Neural crest cell (in vitro differentiated cells): ENCODE data around the gene ZNF444. TPM values are rescaled to one million over a fixed set of nuclear protein-coding genes. Genes with fewer than 3 reads are reported as not detected.

Experiments used
- DNase-seq: peaks from one replicate; pipeline ENCODE4 v3.0.0; 2021; ENCODE audit warnings: low read depth, mixed read lengths, low spot score
- H3K27ac Mint-ChIP-seq: one replicate; pipeline ENCODE4 v1.8.0; 2021; ENCODE audit warnings: mild to moderate bottlenecking, mixed read lengths; ENCODE audit not compliant: unreplicated experiment
- H3K27me3 Mint-ChIP-seq: 2 replicates; pipeline ENCODE4 v1.8.0; 2021; ENCODE audit warnings: low read depth, mild to moderate bottlenecking, mixed read lengths
- H3K36me3 Mint-ChIP-seq: 2 replicates; pipeline ENCODE4 v1.8.0; 2021; ENCODE audit warnings: low read depth, mild to moderate bottlenecking, mixed read lengths
- H3K4me1 Mint-ChIP-seq: 2 replicates; pipeline ENCODE4 v1.8.0; 2021; ENCODE audit warnings: mixed read lengths
- H3K4me3 Mint-ChIP-seq: one replicate; pipeline ENCODE4 v1.8.0; 2021; ENCODE audit warnings: mild to moderate bottlenecking, mixed read lengths
- H3K9me3 Mint-ChIP-seq: 2 replicates; pipeline ENCODE4 v1.8.0; 2021; ENCODE audit warnings: mixed read lengths
- total RNA-seq: library from RNA; stranded (reverse); gene quantifications from 2 replicates; pipeline ENCODE4 v1.2.1, GENCODE V29; 2021
- TF ChIP-seq, protein P1 (sequence below): fragments of 200-600 bp; sonication (generic); conservative IDR thresholded peaks from 2 replicates; pipeline ENCODE4 v1.5.0; 2021; ENCODE audit warnings: antibody characterized with exemption, mild to moderate bottlenecking

Gene ZNF444
- total RNA-seq, 1 donor from 2014 or later = 51.5 TPM

DNA sequence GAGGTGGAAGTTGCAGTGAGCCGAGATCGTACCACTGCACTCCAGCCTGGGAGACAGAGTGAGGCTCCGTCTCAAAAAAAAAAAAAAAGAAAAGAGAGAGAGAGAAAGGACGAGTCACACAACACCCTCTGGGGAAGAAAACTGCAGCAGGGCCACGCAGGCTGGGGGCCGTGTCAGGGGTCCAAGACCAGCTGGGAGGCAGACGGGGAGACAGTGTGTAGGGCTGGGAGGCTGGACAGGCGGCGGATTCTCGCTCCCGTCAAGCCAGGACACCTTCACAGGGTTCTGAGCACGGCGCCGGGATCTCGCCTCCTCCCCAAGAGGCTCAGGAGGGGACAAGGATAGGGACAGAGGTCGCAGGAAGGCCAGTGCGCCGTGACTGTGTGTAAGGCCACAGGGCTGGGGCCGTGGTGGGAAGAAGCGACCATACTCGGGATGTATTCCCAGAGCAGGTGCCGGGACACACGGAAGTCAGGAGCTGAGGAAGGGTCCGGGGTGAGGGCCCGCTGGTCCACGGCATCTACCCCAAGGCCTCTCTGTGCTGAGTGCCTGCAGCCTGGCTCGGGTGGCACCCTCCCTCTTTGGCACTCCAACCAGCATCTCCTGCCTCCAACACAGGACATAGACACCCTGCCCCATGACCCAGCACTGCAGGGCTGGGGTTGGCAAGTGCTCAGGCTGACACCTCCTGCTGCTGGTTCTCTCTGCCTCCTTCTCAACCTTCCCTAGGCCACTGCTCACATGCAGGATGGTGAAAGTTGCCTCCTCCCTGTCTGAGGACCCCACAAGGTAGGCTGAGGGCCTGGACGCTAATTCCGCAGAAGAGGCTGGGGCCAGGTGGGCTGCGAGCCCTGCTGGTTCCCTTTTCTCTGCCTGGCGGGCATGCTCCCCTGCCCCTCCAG, 41.2 kb upstream of the ZNF444 start:
- Mint-ChIP-seq H3K4me1 (peaks cover 3% of the 10 kb centered on the region), H3K36me3 (peaks cover 13% of the 10 kb centered on the region), H3K4me3 (no peak overlapping the region), H3K27ac (no peak overlapping the region), H3K27me3 (no peaks in the 10 kb centered on the region), H3K9me3 (no peaks in the 10 kb centered on the region)
- TF ChIP-seq, protein P1, sequence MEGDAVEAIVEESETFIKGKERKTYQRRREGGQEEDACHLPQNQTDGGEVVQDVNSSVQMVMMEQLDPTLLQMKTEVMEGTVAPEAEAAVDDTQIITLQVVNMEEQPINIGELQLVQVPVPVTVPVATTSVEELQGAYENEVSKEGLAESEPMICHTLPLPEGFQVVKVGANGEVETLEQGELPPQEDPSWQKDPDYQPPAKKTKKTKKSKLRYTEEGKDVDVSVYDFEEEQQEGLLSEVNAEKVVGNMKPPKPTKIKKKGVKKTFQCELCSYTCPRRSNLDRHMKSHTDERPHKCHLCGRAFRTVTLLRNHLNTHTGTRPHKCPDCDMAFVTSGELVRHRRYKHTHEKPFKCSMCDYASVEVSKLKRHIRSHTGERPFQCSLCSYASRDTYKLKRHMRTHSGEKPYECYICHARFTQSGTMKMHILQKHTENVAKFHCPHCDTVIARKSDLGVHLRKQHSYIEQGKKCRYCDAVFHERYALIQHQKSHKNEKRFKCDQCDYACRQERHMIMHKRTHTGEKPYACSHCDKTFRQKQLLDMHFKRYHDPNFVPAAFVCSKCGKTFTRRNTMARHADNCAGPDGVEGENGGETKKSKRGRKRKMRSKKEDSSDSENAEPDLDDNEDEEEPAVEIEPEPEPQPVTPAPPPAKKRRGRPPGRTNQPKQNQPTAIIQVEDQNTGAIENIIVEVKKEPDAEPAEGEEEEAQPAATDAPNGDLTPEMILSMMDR = no peak
- no peak for DNase-seq

DNA sequence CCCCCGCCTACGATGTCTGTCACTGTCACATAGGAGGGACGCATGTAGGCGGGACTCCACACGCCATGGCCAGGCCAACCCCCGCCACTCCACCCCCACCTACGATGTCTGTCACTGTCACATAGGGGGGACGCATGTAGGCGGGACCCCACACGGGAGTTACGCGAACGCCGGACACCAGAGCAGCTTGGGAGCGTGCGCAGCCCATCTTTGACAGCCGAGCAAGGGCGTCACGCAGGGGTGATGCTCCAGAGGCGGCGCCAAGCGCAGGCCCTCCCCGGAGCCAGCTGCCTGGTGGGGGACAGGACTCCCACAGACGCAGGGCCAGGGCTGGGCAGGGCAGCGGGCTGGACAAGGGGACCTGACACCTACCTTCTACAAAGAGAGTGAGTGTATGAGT, 40.0 kb upstream of the ZNF444 start:
- H3K27me3 Mint-ChIP-seq = no peaks in the 10 kb centered on the region
- no peaks in the 10 kb centered on the region for H3K9me3 Mint-ChIP-seq
- H3K27ac Mint-ChIP-seq = no peak overlapping the region
- peaks cover 3% of the 10 kb centered on the region for H3K4me1 Mint-ChIP-seq
- no peak overlapping the region for H3K4me3 Mint-ChIP-seq
- peaks cover 4% of the 10 kb centered on the region for H3K36me3 Mint-ChIP-seq
- TF ChIP-seq, protein P1 = no peak
- DNase-seq = no peak

DNA sequence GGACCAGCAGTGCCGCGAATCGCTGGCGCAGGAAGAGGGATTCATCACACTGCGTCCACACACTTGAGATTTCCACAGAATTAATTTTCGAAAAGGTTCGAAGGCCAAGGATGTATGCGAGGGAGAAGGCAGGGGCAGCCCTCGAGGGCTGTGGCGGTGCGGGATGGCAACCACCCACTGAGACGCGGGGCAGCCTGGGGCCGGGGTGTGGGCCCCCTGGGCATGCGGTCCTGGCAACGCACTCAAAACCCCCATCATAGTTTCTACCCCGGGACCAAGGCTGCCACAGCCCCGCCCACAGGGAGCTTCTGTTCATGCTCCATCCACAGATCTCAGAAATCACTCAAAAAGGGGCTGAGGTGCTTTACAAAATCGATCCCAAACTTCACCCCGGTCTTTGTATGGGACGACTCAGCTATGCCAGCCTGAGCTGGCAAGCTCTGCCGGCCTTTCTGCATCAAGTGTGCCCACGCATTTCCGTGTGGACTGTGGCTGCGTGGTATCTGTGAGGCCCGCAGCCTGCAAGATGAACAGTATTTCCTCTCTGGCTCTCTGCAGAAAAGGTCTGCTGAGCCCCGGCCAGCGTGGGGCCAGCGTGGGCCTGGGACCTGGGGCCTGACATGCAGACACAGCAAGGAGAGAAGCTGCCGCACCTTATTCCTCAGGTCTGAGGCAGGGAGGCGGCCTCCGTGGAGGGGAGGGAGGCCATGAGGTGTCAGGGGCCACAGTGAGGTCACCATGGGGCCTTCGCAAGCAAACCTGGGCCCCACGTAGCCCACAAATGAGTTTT, 39.1 kb upstream of the ZNF444 start:
- Mint-ChIP-seq H3K9me3 (no peaks in the 10 kb centered on the region), H3K36me3 (peaks cover 4% of the 10 kb centered on the region), H3K27me3 (no peaks in the 10 kb centered on the region), H3K4me1 (peaks cover 3% of the 10 kb centered on the region), H3K27ac (no peak overlapping the region), H3K4me3 (no peak overlapping the region)
- TF ChIP-seq, protein P1 = no peak
- no peak for DNase-seq

DNA sequence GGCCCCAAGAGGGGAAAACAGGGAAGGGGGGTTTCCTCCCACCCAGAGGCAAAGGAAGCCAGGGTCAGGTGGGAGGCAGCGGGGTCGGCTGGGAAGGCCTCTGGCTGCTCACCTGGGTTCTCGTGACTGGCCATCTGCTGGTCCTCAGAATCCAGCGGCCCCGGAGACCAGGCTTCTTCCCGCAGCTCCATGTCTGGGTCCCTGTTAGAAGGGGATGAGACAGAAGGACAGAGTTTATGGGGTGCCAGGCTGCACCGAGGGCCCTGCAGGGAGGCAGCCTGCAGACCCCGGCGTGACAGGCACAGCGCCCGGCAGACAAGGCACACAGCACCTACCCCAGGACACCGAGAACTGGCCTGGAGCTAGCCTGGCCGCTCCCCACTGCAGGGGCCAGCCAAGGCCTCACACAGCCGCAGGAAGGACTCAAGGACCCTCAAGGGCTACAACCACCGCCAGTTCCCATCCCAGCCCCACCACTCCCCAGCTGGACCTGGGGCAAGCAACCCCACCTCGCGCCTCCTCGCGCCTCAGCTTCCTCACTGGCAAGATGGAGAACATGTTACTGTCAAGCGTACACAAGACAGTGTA, 38.0 kb upstream of the ZNF444 start:
- Mint-ChIP-seq H3K36me3 (peaks cover 4% of the 10 kb centered on the region), H3K27ac (no peak overlapping the region), H3K9me3 (no peaks in the 10 kb centered on the region), H3K4me3 (no peak overlapping the region), H3K27me3 (no peaks in the 10 kb centered on the region), H3K4me1 (peaks cover 3% of the 10 kb centered on the region)
- TF ChIP-seq, protein P1 = no peak
- no peak for DNase-seq

DNA sequence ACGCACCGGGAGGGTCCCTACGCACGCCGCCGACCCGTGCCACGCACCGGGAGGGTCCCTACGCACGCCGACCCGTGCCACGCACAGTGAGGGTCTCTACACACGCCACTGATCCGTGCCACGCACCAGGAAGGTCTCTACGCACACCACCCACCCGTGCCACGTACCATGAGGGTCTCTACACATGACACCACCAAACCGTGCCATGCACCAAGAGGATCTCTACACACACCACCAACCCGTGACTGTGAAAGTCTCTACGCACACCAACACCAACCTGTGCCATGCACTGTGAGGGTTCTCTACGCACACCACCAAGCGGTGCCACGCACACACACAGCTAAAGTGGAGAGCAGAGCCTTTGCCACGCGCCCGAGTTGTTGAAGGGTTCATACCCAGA, 36.7 kb upstream of the ZNF444 start:
- no peak overlapping the region for H3K27ac Mint-ChIP-seq
- TF ChIP-seq, protein P1 = no peak
- no peaks in the 10 kb centered on the region for H3K9me3 Mint-ChIP-seq
- peaks cover 4% of the 10 kb centered on the region for H3K36me3 Mint-ChIP-seq
- H3K27me3 Mint-ChIP-seq = no peaks in the 10 kb centered on the region
- no peak overlapping the region for H3K4me3 Mint-ChIP-seq
- DNase-seq = no peak
- peaks cover 3% of the 10 kb centered on the region for H3K4me1 Mint-ChIP-seq
